Measurements from ENCODE around the gene CREB1. TPM values are rescaled to one million over a fixed set of nuclear protein-coding genes. Genes with fewer than 3 reads are reported as not detected.
"Not testable (repeated sequence)": the region's sequence is repeated elsewhere in the genome, so short reads cannot be mapped to it uniquely, and the experiment has no call there.

The CREB1 gene
- total and polyA plus RNA-seq, 10 of the 15 experiments (the other 5 are each of a cell fraction or from before 2014, with no cell fraction given), result 13.4 to 76.9 (median 39.5) TPM

DNA sequence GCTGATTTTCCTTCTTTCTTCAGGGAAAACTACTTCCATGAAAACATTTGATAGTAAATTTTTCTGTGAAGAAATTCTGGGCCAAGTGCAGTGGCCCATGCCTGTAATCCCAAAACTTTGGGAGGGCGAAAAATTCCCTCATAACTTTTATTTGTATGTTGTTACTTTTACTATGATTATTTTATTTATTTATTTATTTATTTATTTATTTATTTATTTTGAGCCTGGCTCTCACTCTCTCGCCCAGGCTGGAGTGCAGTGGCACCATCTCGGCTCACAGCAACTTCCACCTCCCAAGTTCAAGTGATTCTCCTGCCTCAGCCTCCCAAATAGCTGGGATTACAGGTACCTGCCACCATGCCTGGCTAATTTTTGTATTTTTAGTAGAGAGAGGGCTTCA, 109.5 kb downstream of the CREB1 start:
- intact Hi-C loops (cut with micrococcal nuclease; ENCODE audit: unreplicated experiment); DNase-seq (ENCODE audit: low read depth, low spot score); H4K20me1 ChIP-seq (ENCODE audit: control insufficient read depth, insufficient read depth); BruUV-seq (replicated peaks); H3K4me2 ChIP-seq (ENCODE audit: control insufficient read depth, insufficient read depth); RAD21 ChIA-PET (ENCODE audit: unreplicated experiment); H3K79me2 ChIP-seq (ENCODE audit: control insufficient read depth, insufficient read depth, low read length); H3K27me3 ChIP-seq (replicated peaks in 1 of 2; ENCODE audit: control insufficient read depth in 2 of 2, insufficient read depth in 2 of 2, low read length in 1 of 2); in situ Hi-C loops (cut with MboI); H3K4me3 ChIP-seq; H3K27ac ChIP-seq (ENCODE audit: control insufficient read depth, insufficient read depth); H2AFZ ChIP-seq (ENCODE audit: control insufficient read depth, low read depth, low read length); H3K9ac ChIP-seq (ENCODE audit: control insufficient read depth, insufficient read depth, low read length); SMC1A ChIA-PET (ENCODE audit: uncharacterized antibody, unreplicated experiment); FAIRE-seq; ATAC-seq; H3K4me1 ChIP-seq (ENCODE audit: control insufficient read depth, insufficient read depth, low read length); H3K36me3 ChIP-seq (ENCODE audit: control insufficient read depth in 2 of 2, insufficient read depth in 2 of 2, low read length in 1 of 2); CTCF ChIA-PET: not testable (repeated sequence)
- peaks cover 11% of the 10 kb centered on the region; the same call in 1 of the 3 replicates for H3K9me3 ChIP-seq (replicated peaks; ENCODE audit: control insufficient read depth, insufficient read depth, low read length)
- POLR2A ChIA-PET, result interaction anchor here (0.7 kb wide), 1 partner anchor 61 kb away, joined by 5 read pairs; no protein-coding TSS in a partner anchor
- 72% methylated on average over 3 of the region's 3 CpGs for WGBS (ENCODE audit: insufficient coverage, insufficient replicate concordance, low lambda C conversion rate, missing lambda C conversion rate)

DNA sequence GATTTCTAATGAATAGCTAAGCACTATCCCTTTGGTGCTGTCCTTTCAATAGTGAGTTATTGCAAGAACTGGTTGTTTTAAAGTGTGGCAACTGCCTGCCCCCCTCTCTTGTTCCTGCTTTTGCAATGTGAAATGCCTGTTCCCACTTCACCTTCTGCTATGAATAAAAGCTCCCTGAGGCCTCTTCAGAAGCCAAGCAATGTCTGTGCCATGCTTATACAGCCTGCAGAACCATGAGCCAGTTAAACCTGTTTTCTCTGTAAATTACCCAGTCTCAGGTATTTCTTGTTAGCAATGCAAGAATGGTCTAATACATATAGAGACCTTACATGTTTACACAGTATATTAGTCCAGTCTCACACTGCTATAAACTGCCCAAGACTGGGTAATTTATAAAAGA, 110.4 kb downstream of the CREB1 start:
- Histone ChIP-seq H3K4me3 (no peak overlapping the region), H2AFZ (ENCODE audit: control insufficient read depth, low read depth, low read length) (no peak overlapping the region), H3K9me3 (replicated peaks; ENCODE audit: control insufficient read depth, insufficient read depth, low read length) (peaks cover 11% of the 10 kb centered on the region; the same call in 1 of the 3 replicates), H3K4me1 (ENCODE audit: control insufficient read depth, insufficient read depth, low read length) (no peaks in the 10 kb centered on the region), H3K9ac (ENCODE audit: control insufficient read depth, insufficient read depth, low read length) (no peak overlapping the region), H3K27me3 (replicated peaks in 1 of 2; ENCODE audit: control insufficient read depth in 2 of 2, insufficient read depth in 2 of 2, low read length in 1 of 2) (no peaks in the 10 kb centered on the region), H3K79me2 (ENCODE audit: control insufficient read depth, insufficient read depth, low read length) (no peaks in the 10 kb centered on the region), H3K36me3 (ENCODE audit: control insufficient read depth in 2 of 2, insufficient read depth in 2 of 2, low read length in 1 of 2) (no peaks in the 10 kb centered on the region), H4K20me1 (ENCODE audit: control insufficient read depth, insufficient read depth) (no peaks in the 10 kb centered on the region), H3K4me2 (ENCODE audit: control insufficient read depth, insufficient read depth) (no peak overlapping the region), H3K27ac (ENCODE audit: control insufficient read depth, insufficient read depth) (no peak overlapping the region)
- ChIA-PET RAD21 (ENCODE audit: unreplicated experiment) (no interaction called here), CTCF (no interaction called here), POLR2A (interaction anchor here (0.6 kb wide), 1 partner anchor 1365 kb away, joined by 3 read pairs; no protein-coding TSS in a partner anchor), SMC1A (ENCODE audit: uncharacterized antibody, unreplicated experiment) (no interaction called here)
- ATAC-seq, result no peak
- in situ Hi-C loops (cut with MboI) (no loop called here), intact Hi-C loops (cut with micrococcal nuclease; ENCODE audit: unreplicated experiment) (no loop called here)
- BruUV-seq (replicated peaks), result no TSS peak
- no peak for DNase-seq (ENCODE audit: low read depth, low spot score)
- no peak for FAIRE-seq
- TF ChIP-seq WRNIP1 (IDR thresholded peaks at IDR 0.05; ENCODE audit: borderline replicate concordance, low read depth, low read length) (no peak), YBX1 (IDR thresholded peaks at IDR 0.05) (no peak), SMARCA5 (IDR thresholded peaks at IDR 0.05) (no peak), GABPA (IDR thresholded peaks at IDR 0.05; ENCODE audit: low read depth) (no peak), LARP7 (IDR thresholded peaks at IDR 0.05) (no peak), JUND (IDR thresholded peaks at IDR 0.05; ENCODE audit: low read depth, low read length) (no peak), TCF3 (IDR thresholded peaks at IDR 0.05; ENCODE audit: borderline replicate concordance, insufficient read depth, low read depth, low read length) (no peak), NFIC (IDR thresholded peaks at IDR 0.05; ENCODE audit: low read depth, low read length) (no peak), ETV6 (conservative IDR thresholded peaks at IDR 0.05 in 1 of 2, IDR thresholded peaks at IDR 0.05 in 1 of 2; ENCODE audit: borderline replicate concordance in 1 of 2, low read depth in 1 of 2) (no peak), SPI1 (IDR thresholded peaks at IDR 0.05; ENCODE audit: borderline replicate concordance, insufficient read depth, low read depth, low read length) (no peak), MTA2 (IDR thresholded peaks at IDR 0.05; ENCODE audit: low read depth) (no peak)
- TF ChIP-seq, protein P1, sequence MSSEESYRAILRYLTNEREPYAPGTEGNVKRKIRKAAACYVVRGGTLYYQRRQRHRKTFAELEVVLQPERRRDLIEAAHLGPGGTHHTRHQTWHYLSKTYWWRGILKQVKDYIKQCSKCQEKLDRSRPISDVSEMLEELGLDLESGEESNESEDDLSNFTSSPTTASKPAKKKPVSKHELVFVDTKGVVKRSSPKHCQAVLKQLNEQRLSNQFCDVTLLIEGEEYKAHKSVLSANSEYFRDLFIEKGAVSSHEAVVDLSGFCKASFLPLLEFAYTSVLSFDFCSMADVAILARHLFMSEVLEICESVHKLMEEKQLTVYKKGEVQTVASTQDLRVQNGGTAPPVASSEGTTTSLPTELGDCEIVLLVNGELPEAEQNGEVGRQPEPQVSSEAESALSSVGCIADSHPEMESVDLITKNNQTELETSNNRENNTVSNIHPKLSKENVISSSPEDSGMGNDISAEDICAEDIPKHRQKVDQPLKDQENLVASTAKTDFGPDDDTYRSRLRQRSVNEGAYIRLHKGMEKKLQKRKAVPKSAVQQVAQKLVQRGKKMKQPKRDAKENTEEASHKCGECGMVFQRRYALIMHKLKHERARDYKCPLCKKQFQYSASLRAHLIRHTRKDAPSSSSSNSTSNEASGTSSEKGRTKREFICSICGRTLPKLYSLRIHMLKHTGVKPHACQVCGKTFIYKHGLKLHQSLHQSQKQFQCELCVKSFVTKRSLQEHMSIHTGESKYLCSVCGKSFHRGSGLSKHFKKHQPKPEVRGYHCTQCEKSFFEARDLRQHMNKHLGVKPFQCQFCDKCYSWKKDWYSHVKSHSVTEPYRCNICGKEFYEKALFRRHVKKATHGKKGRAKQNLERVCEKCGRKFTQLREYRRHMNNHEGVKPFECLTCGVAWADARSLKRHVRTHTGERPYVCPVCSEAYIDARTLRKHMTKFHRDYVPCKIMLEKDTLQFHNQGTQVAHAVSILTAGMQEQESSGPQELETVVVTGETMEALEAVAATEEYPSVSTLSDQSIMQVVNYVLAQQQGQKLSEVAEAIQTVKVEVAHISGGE (CRISPR knock-in tag; IDR thresholded peaks at IDR 0.05), result no peak
- TF ChIP-seq, protein P2, sequence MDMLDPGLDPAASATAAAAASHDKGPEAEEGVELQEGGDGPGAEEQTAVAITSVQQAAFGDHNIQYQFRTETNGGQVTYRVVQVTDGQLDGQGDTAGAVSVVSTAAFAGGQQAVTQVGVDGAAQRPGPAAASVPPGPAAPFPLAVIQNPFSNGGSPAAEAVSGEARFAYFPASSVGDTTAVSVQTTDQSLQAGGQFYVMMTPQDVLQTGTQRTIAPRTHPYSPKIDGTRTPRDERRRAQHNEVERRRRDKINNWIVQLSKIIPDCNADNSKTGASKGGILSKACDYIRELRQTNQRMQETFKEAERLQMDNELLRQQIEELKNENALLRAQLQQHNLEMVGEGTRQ (IDR thresholded peaks at IDR 0.05; ENCODE audit: borderline replicate concordance, low read depth, low read length), result no peak
